Measurements from ENCODE around the gene GALC.
A peak's percentile ranks its signal among the peaks of the same experiment; 100 is the strongest.
"Not testable (repeated sequence)": the region's sequence is repeated elsewhere in the genome, so short reads cannot be mapped to it uniquely, and the experiment has no call there.

GALC gene

GRCh38 chr14:87992718-87993628 is at the start of gene GALC:
TSS of gene GALC (minus strand) at chr14:87993182. CDS start at chr14:87993164, 18 bp downstream.
- peak; percentile 88 for DNase-seq (ENCODE audit: low read depth, low spot score)

- no peak for DNase-seq (ENCODE audit: low read depth, low spot score)
Observed at GRCh38 chr14:88040146-88040545, 47.2 kb upstream of the GALC start.

- DNase-seq (ENCODE audit: low read depth, low spot score) = no peak
Observed at GRCh38 chr14:88039197-88039596, 46.2 kb upstream of the GALC start.

GRCh38 chr14:88037325-88037724 is 44.3 kb upstream of the GALC start:
- no peak for DNase-seq (ENCODE audit: low read depth, low spot score)

GRCh38 chr14:88036422-88036821 is 43.4 kb upstream of the GALC start:
- no peak for DNase-seq (ENCODE audit: low read depth, low spot score)

GRCh38 chr14:88034076-88034475 is 41.1 kb upstream of the GALC start:
- DNase-seq (ENCODE audit: low read depth, low spot score) = no peak

GRCh38 chr14:88032373-88032772 is 39.4 kb upstream of the GALC start:
- DNase-seq (ENCODE audit: low read depth, low spot score) = no peak

GRCh38 chr14:88030892-88031291 is 37.9 kb upstream of the GALC start:
- DNase-seq (ENCODE audit: low read depth, low spot score) = no peak

- no peak for DNase-seq (ENCODE audit: low read depth, low spot score)
Observed at GRCh38 chr14:88030079-88030478, 37.1 kb upstream of the GALC start.

- DNase-seq (ENCODE audit: low read depth, low spot score) = no peak
Observed at GRCh38 chr14:88029500-88029899, 36.5 kb upstream of the GALC start.

GRCh38 chr14:88026890-88027289 is 33.9 kb upstream of the GALC start:
- no peak for DNase-seq (ENCODE audit: low read depth, low spot score)

- DNase-seq (ENCODE audit: low read depth, low spot score) = no peak
Observed at GRCh38 chr14:88025313-88025712, 32.3 kb upstream of the GALC start.

GRCh38 chr14:88024252-88025086 is 31.5 kb upstream of the GALC start:
- not testable (repeated sequence) for DNase-seq (ENCODE audit: low read depth, low spot score)

- DNase-seq (ENCODE audit: low read depth, low spot score) = no peak
Observed at GRCh38 chr14:88023658-88024187, 30.7 kb upstream of the GALC start.

- no peak for DNase-seq (ENCODE audit: low read depth, low spot score)
Observed at GRCh38 chr14:88017535-88017934, 24.6 kb upstream of the GALC start.

GRCh38 chr14:88016768-88017167 is 23.8 kb upstream of the GALC start:
- no peak for DNase-seq (ENCODE audit: low read depth, low spot score)

GRCh38 chr14:88013750-88014349 is 20.9 kb upstream of the GALC start:
- no peak for DNase-seq (ENCODE audit: low read depth, low spot score)

GRCh38 chr14:88012495-88012894 is 19.5 kb upstream of the GALC start:
- no peak for DNase-seq (ENCODE audit: low read depth, low spot score)

GRCh38 chr14:88010331-88010730 is 17.3 kb upstream of the GALC start:
- no peak for DNase-seq (ENCODE audit: low read depth, low spot score)

GRCh38 chr14:88009486-88009885 is 16.5 kb upstream of the GALC start:
- DNase-seq (ENCODE audit: low read depth, low spot score) = no peak

GRCh38 chr14:88008039-88008742 is 15.2 kb upstream of the GALC start:
- no peak for DNase-seq (ENCODE audit: low read depth, low spot score)
